Type B pancreatic cell (in vitro differentiated cells): ENCODE measurements around the gene CHD3. TPM values are rescaled to one million over a fixed set of nuclear protein-coding genes. Genes with fewer than 3 reads are reported as not detected.

ENCODE experiments used
- DNase-seq: peaks from one replicate; pipeline ENCODE4 v3.0.0; 2021; ENCODE audit warnings: mixed read lengths; ENCODE audit not compliant: unreplicated experiment; ENCODE audit errors: extremely low spot score
- H3K27ac Mint-ChIP-seq: 2 replicates; pipeline ENCODE4 v1.8.0; 2021; ENCODE audit warnings: mild to moderate bottlenecking, mixed read lengths
- H3K27me3 Mint-ChIP-seq: 2 replicates; pipeline ENCODE4 v1.8.0; 2021; ENCODE audit warnings: mixed read lengths
- H3K36me3 Mint-ChIP-seq: 2 replicates; pipeline ENCODE4 v1.8.0; 2021; ENCODE audit warnings: mixed read lengths
- H3K4me1 Mint-ChIP-seq: one replicate; pipeline ENCODE4 v1.8.0; 2021; ENCODE audit warnings: mixed read lengths; ENCODE audit not compliant: unreplicated experiment
- H3K4me3 Mint-ChIP-seq: 2 replicates; pipeline ENCODE4 v1.8.0; 2021; ENCODE audit warnings: mild to moderate bottlenecking, mixed read lengths
- H3K9me3 Mint-ChIP-seq: 2 replicates; pipeline ENCODE4 v1.8.0; 2021; ENCODE audit warnings: mixed read lengths
- CTCF ChIP-seq: fragments of 200-600 bp; sonication (generic); conservative IDR thresholded peaks from 2 replicates; pipeline ENCODE4 v1.5.0; 2021; ENCODE audit warnings: antibody characterized with exemption, mild to moderate bottlenecking
- total RNA-seq: library from RNA; stranded (reverse); gene quantifications from 2 replicates; pipeline ENCODE4 v1.2.1, GENCODE V29; 2021; ENCODE audit warnings: low replicate concordance

Gene CHD3
- total RNA-seq, 1 donor from 2014 or later, result 172 TPM

- Mint-ChIP-seq H3K27me3 (no peaks in the 10 kb centered on the region), H3K36me3 (peaks cover 9% of the 10 kb centered on the region), H3K4me1 (peaks cover 20% of the 10 kb centered on the region), H3K9me3 (no peaks in the 10 kb centered on the region), H3K27ac (peak overlapping the region; percentile 98), H3K4me3 (peak overlapping the region; percentile 98)
- no peak for TF ChIP-seq CTCF
- no peak for DNase-seq
Measured at GRCh38 chr17:7844292-7845154, 44.1 kb upstream of the CHD3 start.

- peaks cover 10% of the 10 kb centered on the region for H3K4me1 Mint-ChIP-seq
- peaks cover 8% of the 10 kb centered on the region for H3K36me3 Mint-ChIP-seq
- no peaks in the 10 kb centered on the region for H3K27me3 Mint-ChIP-seq
- no peak for DNase-seq
- peak overlapping the region; percentile 98 for H3K4me3 Mint-ChIP-seq
- H3K9me3 Mint-ChIP-seq, result no peaks in the 10 kb centered on the region
- no peak for TF ChIP-seq CTCF
- peak overlapping the region; percentile 98 for H3K27ac Mint-ChIP-seq
Measured at GRCh38 chr17:7845359-7846062, 43.1 kb upstream of the CHD3 start.

GRCh38 chr17:7846063-7846735 lies 42.4 kb upstream of the CHD3 start:
- Mint-ChIP-seq H3K4me1 (peaks cover 4% of the 10 kb centered on the region), H3K27me3 (no peaks in the 10 kb centered on the region), H3K9me3 (no peaks in the 10 kb centered on the region), H3K4me3 (no peak overlapping the region), H3K27ac (no peak overlapping the region), H3K36me3 (peaks cover 3% of the 10 kb centered on the region)
- no peak for TF ChIP-seq CTCF
- no peak for DNase-seq

- H3K4me3 Mint-ChIP-seq, result no peak overlapping the region
- no peak overlapping the region for H3K27ac Mint-ChIP-seq
- H3K4me1 Mint-ChIP-seq, result peaks cover 5% of the 10 kb centered on the region
- H3K36me3 Mint-ChIP-seq, result peaks cover 5% of the 10 kb centered on the region
- H3K9me3 Mint-ChIP-seq, result no peaks in the 10 kb centered on the region
- no peaks in the 10 kb centered on the region for H3K27me3 Mint-ChIP-seq
- no peak for TF ChIP-seq CTCF
- no peak for DNase-seq
Measured at GRCh38 chr17:7846765-7847661, 41.6 kb upstream of the CHD3 start.

- Mint-ChIP-seq H3K9me3 (no peaks in the 10 kb centered on the region), H3K4me1 (peaks cover 5% of the 10 kb centered on the region), H3K36me3 (peaks cover 5% of the 10 kb centered on the region), H3K27ac (no peak overlapping the region), H3K27me3 (no peaks in the 10 kb centered on the region), H3K4me3 (no peak overlapping the region)
- TF ChIP-seq CTCF, result no peak
- no peak for DNase-seq
Measured at GRCh38 chr17:7848131-7848579, 40.4 kb upstream of the CHD3 start.
